CD4-positive, alpha-beta T cell (primary cell): ENCODE results near the gene HOMEZ. TPM values are rescaled to one million over a fixed set of nuclear protein-coding genes. Genes with fewer than 3 reads are reported as not detected.

Experiments used
- ATAC-seq: fragments of 200-7000 bp; cut with Tn5 transposase; one replicate; pipeline ENCODE4 v1.10.0; 2022; ENCODE audit warnings: mild to moderate bottlenecking; ENCODE audit not compliant: poor library complexity
- CTCF ChIA-PET: fragments of 350-600 bp; sonication (Branson Sonifier 250); formaldehyde crosslinking; loops from one replicate; lab custom pipeline; 2021; ENCODE audit warnings: antibody characterized with exemption, inconsistent platforms; lab: Charles Lee
- POLR2A ChIA-PET: fragments of 350-600 bp; sonication (Branson Sonifier 250); formaldehyde crosslinking; loops from one replicate; lab custom pipeline; 2021; ENCODE audit warnings: antibody characterized with exemption, inconsistent platforms; lab: Charles Lee
- DNase-seq, 14 experiments: peaks; one replicate each; pipeline ENCODE4 v3.0.0-alpha.2; 2013 to 2020; ENCODE audit warnings: mixed read lengths in 2 of 14
- H3K27ac ChIP-seq, 2 donors: one replicate each; pipeline versions ENCODE4 v1.5.1 to v1.7.0; 2013; ENCODE audit warnings: low read length in 2 of 2, low read depth in 1 of 2, mild to moderate bottlenecking in 1 of 2
- H3K27me3 ChIP-seq, 2 experiments: 1 replicate in 1 of 2; 2 replicates in 1 of 2; pipeline versions ENCODE4 v1.6.1 to v1.7.0; 2013; ENCODE audit warnings: low read length in 2 of 2, control low read depth in 1 of 2, mild to moderate bottlenecking in 1 of 2, moderate library complexity in 1 of 2; ENCODE audit not compliant: insufficient read depth in 2 of 2, control insufficient read depth in 1 of 2
- H3K36me3 ChIP-seq: one replicate; pipeline ENCODE4 v1.6.1; 2013; ENCODE audit warnings: low read length, control low read depth; ENCODE audit not compliant: insufficient read depth
- H3K4me1 ChIP-seq: one replicate; pipeline ENCODE4 v1.6.1; 2013; ENCODE audit warnings: low read length, control low read depth; ENCODE audit not compliant: insufficient read depth
- H3K4me3 ChIP-seq: one replicate; pipeline ENCODE4 v1.5.1; 2013; ENCODE audit warnings: mild to moderate bottlenecking, low read length, moderate library complexity
- H3K9me3 ChIP-seq, 2 experiments: 1 replicate in 1 of 2; 2 replicates in 1 of 2; pipeline versions ENCODE4 v1.6.1 to v1.7.0; 2013; ENCODE audit warnings: low read length in 2 of 2, mild to moderate bottlenecking in 2 of 2, control low read depth in 1 of 2, moderate library complexity in 1 of 2; ENCODE audit not compliant: control insufficient read depth in 1 of 2, insufficient read depth in 1 of 2
- H3K27ac Mint-ChIP-seq: one replicate; pipeline ENCODE4 v1.8.0; 2020; ENCODE audit warnings: mixed read lengths
- H3K27me3 Mint-ChIP-seq: one replicate; pipeline ENCODE4 v1.8.0; 2021; ENCODE audit warnings: mixed read lengths
- H3K36me3 Mint-ChIP-seq: one replicate; pipeline ENCODE4 v1.8.0; 2021; ENCODE audit warnings: low read depth, mixed read lengths
- H3K4me1 Mint-ChIP-seq: one replicate; pipeline ENCODE4 v1.8.0; 2021; ENCODE audit warnings: low read depth, mixed read lengths
- H3K4me3 Mint-ChIP-seq: one replicate; pipeline ENCODE4 v1.8.0; 2020; ENCODE audit warnings: mild to moderate bottlenecking, mixed read lengths
- H3K9me3 Mint-ChIP-seq: one replicate; pipeline ENCODE4 v1.8.0; 2020; ENCODE audit warnings: mixed read lengths
- CTCF ChIP-seq: fragments of 200-600 bp; IDR thresholded peaks from one replicate; pipeline ENCODE4 v1.8.0; 2022; ENCODE audit warnings: antibody characterized with exemption, mild to moderate bottlenecking
- intact Hi-C, 2 experiments: fragments of 100-400 bp; cut with DNase I in 1 of 2; cut with micrococcal nuclease in 1 of 2; formaldehyde crosslinking; loops; one replicate each; pipeline versions ENCODE4 v1.15.1 to v1.9.0; 2023 to 2025; cut with DNase I, micrococcal nuclease
- total RNA-seq, 174 experiments: library from RNA in 2 of 174; stranded (reverse) in 2 of 174; gene quantifications; one replicate each; pipeline ENCODE4 v1.2.3 and lab custom pipeline; 2021 to 2026

The HOMEZ gene
- total RNA-seq, 2 experiments from 2014 or later = 2.0 to 2.8 TPM

GRCh38 chr14:23259426-23259825 is 26.5 kb downstream of the HOMEZ start:
- CTCF ChIA-PET = no interaction called here
- Mint-ChIP-seq H3K36me3 (no peaks in the 10 kb centered on the region), H3K4me3 (no peak overlapping the region), H3K4me1 (no peaks in the 10 kb centered on the region), H3K27me3 (peaks cover 57% of the 10 kb centered on the region), H3K27ac (no peak overlapping the region), H3K9me3 (no peaks in the 10 kb centered on the region)
- ATAC-seq (no peak), DNase-seq (no peak)
- no peak overlapping the region for H3K27ac ChIP-seq
- H3K9me3 ChIP-seq = no peaks in the 10 kb centered on the region
- TF ChIP-seq CTCF = no peak
- POLR2A ChIA-PET = interaction anchor here (0.5 to 0.7 kb wide), 2 partner anchors 115 to 936 kb away, joined by 3 to 4 read pairs; no protein-coding TSS in a partner anchor
- no peak overlapping the region for H3K4me3 ChIP-seq
- H3K36me3 ChIP-seq = no peaks in the 10 kb centered on the region
- intact Hi-C loops = no loop called here
- peaks cover 0 to 42% of the 10 kb centered on the region in 2 experiments for H3K27me3 ChIP-seq
- H3K4me1 ChIP-seq = no peaks in the 10 kb centered on the region

GRCh38 chr14:23258256-23258655 is 27.7 kb downstream of the HOMEZ start:
- no peaks in the 10 kb centered on the region for H3K4me1 ChIP-seq
- ATAC-seq = no peak
- H3K36me3 Mint-ChIP-seq = no peaks in the 10 kb centered on the region
- ChIA-PET CTCF (no interaction called here), POLR2A (no interaction called here)
- H3K27ac ChIP-seq = no peak overlapping the region
- intact Hi-C loops = no loop called here
- H3K9me3 Mint-ChIP-seq = no peaks in the 10 kb centered on the region
- no peak overlapping the region for H3K4me3 ChIP-seq
- H3K4me1 Mint-ChIP-seq = no peaks in the 10 kb centered on the region
- DNase-seq = no peak
- no peaks in the 10 kb centered on the region for H3K36me3 ChIP-seq
- no peak overlapping the region for H3K27ac Mint-ChIP-seq
- no peak overlapping the region for H3K4me3 Mint-ChIP-seq
- peaks cover 49% of the 10 kb centered on the region for H3K27me3 Mint-ChIP-seq
- no peak for TF ChIP-seq CTCF
- no peaks in the 10 kb centered on the region for H3K9me3 ChIP-seq
- peaks cover 0 to 30% of the 10 kb centered on the region in 2 experiments for H3K27me3 ChIP-seq

- DNase-seq (no peak), ATAC-seq (no peak)
- Histone ChIP-seq H3K36me3 (no peaks in the 10 kb centered on the region), H3K27ac (no peak overlapping the region), H3K9me3 (no peaks in the 10 kb centered on the region), H3K27me3 (peaks cover 0 to 4% of the 10 kb centered on the region in 2 experiments), H3K4me3 (no peak overlapping the region), H3K4me1 (no peaks in the 10 kb centered on the region)
- Mint-ChIP-seq H3K4me3 (no peak overlapping the region), H3K9me3 (no peaks in the 10 kb centered on the region), H3K4me1 (no peaks in the 10 kb centered on the region), H3K27ac (no peak overlapping the region), H3K36me3 (no peaks in the 10 kb centered on the region), H3K27me3 (peaks cover 43% of the 10 kb centered on the region)
- intact Hi-C loops = no loop called here
- ChIA-PET POLR2A (no interaction called here), CTCF (no interaction called here)
- no peak for TF ChIP-seq CTCF
Observed at GRCh38 chr14:23252420-23253333, 33.3 kb downstream of the HOMEZ start.
